Tibial nerve (tissue), 4 donors: ENCODE data around the gene IQGAP2.

Experiments used
- EP300 ChIP-seq, 2 donors: sonication (generic); formaldehyde crosslinking; IDR thresholded peaks; one replicate each; pipeline ENCODE4 v1.6.1; 2017; ENCODE audit warnings: antibody characterized with exemption in 2 of 2, mild to moderate bottlenecking in 1 of 2
- POLR2A ChIP-seq, 2 donors: fragments of 450-650 bp; IDR thresholded peaks; one replicate each; pipeline ENCODE4 v1.6.1; 2017; ENCODE audit warnings: antibody characterized with exemption in 2 of 2, mild to moderate bottlenecking in 2 of 2, moderate library complexity in 2 of 2
- TF ChIP-seq, protein P1 (sequence below), 5 experiments: fragments of 200-600 bp in 3 of 5; fragments of 450-650 bp in 2 of 5; sonication (generic) in 3 of 5; IDR thresholded peaks; one replicate each; pipeline ENCODE4 v1.5.1; 2016 to 2019; ENCODE audit warnings: antibody characterized with exemption in 5 of 5, mild to moderate bottlenecking in 3 of 5, moderate library complexity in 2 of 5

DNA sequence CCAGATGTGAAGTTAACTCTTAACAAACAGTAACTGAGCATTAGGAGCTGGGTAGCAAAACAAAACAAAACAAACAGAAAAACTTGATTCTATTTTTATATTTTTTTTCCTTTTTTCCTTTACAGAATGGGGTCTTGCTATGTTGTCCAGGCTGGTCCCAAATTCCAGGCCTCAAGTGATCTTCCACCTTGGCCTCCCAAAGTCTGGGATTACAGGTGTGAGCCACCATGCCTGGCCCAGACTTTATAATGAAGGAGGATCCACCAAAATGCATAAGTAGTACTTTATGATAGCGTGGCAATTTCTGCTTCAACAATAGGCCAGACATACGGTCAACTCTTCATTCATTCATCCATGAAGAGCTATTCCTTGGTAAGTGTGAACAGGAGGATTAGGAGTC lies 5.9 kb upstream of the IQGAP2 start:
- TF ChIP-seq, protein P1, sequence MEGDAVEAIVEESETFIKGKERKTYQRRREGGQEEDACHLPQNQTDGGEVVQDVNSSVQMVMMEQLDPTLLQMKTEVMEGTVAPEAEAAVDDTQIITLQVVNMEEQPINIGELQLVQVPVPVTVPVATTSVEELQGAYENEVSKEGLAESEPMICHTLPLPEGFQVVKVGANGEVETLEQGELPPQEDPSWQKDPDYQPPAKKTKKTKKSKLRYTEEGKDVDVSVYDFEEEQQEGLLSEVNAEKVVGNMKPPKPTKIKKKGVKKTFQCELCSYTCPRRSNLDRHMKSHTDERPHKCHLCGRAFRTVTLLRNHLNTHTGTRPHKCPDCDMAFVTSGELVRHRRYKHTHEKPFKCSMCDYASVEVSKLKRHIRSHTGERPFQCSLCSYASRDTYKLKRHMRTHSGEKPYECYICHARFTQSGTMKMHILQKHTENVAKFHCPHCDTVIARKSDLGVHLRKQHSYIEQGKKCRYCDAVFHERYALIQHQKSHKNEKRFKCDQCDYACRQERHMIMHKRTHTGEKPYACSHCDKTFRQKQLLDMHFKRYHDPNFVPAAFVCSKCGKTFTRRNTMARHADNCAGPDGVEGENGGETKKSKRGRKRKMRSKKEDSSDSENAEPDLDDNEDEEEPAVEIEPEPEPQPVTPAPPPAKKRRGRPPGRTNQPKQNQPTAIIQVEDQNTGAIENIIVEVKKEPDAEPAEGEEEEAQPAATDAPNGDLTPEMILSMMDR (IDR thresholded peaks at IDR 0.05), result no peak
- TF ChIP-seq POLR2A (IDR thresholded peaks at IDR 0.05), result no peak
- no peak for TF ChIP-seq EP300 (IDR thresholded peaks at IDR 0.05)
